NCI-H2107 treated with DMSO at 0.1 percent for 48 hours (cell line): Measurements from ENCODE around the gene KPNA2.

Source experiments
- DNase-seq: peaks from one replicate; lab custom pipeline; 2025; ENCODE audit not compliant: unreplicated experiment; lab: John Stamatoyannopoulos, UW

The KPNA2 gene

GRCh38 chr17:68095205-68095811, 59.8 kb downstream of the KPNA2 start:
- no peak for DNase-seq

- no peak for DNase-seq
These were observed 60.6 kb downstream of the KPNA2 start for GRCh38 chr17:68096111-68096510.
